NCI-H1092 (cell line): Measurements from ENCODE around the gene SPACA9.

Source experiments
- DNase-seq: peaks from one replicate; lab custom pipeline; 2025; lab: John Stamatoyannopoulos, UW

SPACA9 gene

DNA sequence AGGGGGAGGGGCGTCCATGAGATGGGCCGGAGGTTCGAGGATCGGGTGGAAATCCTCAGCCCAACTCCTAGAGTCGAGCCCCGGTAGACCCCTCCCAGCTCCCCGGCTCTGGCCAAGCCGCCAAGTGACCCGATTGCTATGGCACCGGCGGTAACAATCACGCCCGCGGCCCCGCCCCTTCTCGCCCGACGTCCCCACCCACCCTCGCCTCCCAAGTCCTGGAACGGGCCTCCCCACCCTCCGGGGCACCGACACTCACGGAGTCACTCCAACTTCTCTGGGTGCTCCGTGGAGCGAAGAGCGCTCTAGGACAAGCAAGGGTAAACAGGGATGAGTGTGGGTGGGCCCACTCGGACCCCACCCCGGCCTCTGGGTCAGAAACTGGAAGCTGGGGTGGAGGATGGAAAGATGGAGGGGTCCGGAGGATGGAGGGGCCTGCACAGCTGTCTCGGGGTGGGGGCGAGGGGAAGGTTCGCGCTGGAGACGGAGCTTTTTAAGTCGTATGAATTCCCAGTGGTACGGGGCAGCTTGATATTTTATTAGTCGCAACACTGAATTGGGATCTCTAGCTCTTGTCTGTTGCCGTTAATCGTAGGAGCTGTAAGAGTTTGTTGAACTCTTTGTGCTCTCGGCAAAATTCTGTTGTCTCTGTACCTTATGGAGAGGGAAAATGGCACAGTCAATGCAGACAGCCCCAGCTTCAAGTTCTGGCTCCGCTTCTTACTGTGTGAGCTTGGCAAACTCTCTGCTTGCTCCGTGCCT lies at the start of gene SPACA9:
SPACA9 (plus strand) TSS at position 204 of the 762 bp plus-strand sequence. CDS start 5,050 bp downstream, outside the sequence.
- no peak for DNase-seq

DNA sequence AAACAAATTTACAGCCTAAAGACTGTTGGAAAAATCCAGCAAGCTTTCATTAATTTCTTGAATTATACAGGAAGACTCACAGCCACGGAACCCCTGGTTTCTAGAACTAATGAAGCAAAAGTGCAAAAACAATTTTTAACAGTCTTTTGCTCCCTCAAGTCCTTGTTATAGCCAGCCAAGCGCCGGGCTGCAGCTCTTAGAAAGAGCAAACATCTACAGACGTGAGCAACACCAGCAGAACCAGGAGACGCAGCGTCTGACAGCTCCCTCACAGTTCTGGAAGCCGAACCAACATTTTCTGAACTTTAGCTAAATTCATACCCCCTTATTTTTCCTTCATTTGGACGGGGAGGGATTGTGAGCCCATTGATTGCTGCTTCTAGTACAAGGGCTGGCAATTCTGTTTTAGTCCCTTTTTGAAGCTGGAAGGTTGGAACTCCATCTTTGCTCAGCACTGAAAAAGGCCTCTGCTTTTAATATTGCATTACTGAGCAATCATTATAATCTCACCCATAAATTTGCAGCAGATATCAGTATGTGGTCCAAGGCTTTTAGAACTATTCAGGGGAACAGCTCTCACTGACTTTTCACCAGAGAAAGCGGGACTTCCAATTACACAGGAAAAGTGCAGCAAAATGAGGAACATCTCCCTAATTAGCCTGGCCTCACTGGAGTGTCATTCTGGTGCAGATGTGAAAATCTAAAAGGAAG lies 46.4 kb upstream of the SPACA9 start:
- DNase-seq = no peak

DNA sequence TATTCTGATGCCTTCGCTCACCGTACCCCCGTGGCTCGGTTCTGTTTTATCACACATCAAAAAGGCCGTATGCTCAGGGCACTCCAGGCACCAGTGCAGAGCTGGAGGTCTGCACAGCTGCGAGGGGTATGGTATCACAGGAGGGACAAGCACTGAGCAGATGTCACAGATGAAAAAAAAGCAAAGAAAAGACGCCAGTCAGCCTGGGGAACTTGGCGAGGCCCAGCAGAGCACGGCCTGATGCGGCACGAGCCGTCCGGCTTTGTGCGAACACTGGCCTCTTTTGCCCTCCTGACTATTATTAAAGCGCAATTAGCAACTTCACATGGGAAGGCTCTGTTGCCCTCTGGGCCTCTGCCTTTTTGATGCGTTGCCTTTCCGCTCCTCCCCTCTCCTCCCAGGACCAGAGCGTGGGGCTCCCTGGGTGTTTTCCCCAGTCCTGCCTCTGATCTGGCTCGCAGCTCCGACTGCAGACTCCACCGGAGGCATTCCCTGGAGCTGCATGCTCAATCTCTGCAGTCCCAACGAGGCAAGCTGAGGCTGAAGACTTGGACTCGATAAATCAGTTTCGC lies 45.1 kb upstream of the SPACA9 start:
- no peak for DNase-seq

DNA sequence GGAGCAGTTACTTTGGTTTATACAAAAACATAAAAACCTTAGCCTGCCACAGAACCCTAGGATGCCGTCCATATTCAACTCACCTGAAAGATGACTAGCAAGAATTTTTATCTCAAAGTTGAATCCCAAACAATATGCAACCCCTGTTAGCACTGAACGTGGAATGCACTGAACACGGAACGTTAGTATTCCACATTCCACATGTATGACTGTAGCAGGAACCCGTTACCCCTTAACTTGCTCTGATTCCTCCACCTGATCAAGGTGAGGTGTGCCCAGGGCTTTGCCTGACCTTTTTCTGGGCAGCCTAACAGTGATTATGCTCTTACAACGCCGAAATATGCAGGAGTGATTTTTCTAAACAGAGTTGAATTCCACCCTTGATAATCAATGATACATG lies 44.4 kb upstream of the SPACA9 start:
- no peak for DNase-seq

DNA sequence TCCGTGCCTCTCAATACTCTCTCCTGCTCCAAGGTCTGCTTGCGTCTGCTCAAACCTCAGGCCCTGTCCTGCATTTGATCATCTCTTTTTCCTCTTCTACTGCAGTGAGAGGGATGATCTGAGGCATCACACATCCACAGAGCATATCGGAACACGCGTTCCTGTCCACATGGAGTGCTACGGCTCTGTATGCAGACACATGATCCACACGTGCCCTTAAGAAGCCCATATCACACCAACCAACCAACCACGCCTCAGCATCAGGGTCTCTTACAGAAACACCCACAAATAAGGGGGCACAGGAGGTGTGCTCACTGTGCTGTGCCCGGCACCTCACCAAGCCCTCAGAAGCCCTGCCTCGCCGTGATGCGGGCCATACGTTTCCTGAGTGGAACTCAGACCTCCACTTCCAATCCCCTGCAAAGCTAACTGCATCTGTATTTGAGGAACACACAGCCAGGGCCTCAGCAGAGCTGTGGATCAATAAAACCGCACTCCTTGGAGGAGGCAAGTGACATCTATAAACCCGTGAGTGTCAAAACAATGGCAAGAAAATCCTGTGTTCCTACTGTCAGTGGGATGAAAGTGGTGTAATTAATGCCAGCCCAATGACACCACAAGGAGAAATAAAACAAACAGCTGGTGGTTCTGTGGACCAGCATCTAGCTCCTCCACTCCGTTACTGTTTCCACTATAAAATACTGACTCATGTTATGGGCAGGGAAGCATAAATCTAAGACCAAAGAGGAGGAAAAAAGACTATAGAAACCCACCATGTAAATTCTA lies 41.0 kb upstream of the SPACA9 start:
- DNase-seq = no peak

DNA sequence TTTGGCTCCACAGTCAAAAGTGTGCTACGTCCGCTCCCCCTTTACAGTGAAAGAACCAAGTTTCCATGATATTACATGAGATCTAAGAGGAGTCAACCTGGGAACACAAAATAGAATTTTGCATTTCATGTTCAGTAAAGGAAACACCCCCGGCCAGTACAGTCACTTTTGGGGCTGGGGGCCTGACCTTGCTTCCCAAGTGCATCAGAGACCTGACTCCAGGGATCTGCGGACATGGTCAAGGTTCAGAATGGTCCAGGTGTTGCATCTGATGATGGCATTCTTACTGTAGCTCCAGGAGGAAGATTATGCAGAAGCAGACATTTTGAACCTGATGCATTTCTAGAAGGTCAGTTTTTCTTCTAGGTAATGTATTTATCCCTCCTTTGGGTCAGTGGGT lies 40.4 kb upstream of the SPACA9 start:
- no peak for DNase-seq

DNA sequence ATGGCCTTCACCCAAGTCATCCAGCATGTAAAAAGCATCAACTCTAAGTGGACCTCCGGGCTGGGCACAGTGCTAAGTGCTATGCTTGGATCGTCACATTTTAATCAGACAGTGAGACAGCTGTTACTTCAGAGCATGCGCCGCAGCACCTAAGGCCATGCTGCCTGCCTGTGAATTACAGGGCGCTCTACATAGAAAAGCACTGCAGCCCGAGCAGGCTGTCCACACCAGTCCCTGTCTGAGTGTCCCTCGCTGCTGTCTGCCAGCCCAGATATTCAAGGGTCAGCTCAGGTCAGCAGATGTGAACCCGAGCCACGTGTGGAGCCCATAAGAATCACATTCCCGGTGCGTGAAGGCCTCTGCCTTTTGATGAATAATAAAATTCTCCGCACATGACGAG lies 37.7 kb upstream of the SPACA9 start:
- DNase-seq = no peak

DNA sequence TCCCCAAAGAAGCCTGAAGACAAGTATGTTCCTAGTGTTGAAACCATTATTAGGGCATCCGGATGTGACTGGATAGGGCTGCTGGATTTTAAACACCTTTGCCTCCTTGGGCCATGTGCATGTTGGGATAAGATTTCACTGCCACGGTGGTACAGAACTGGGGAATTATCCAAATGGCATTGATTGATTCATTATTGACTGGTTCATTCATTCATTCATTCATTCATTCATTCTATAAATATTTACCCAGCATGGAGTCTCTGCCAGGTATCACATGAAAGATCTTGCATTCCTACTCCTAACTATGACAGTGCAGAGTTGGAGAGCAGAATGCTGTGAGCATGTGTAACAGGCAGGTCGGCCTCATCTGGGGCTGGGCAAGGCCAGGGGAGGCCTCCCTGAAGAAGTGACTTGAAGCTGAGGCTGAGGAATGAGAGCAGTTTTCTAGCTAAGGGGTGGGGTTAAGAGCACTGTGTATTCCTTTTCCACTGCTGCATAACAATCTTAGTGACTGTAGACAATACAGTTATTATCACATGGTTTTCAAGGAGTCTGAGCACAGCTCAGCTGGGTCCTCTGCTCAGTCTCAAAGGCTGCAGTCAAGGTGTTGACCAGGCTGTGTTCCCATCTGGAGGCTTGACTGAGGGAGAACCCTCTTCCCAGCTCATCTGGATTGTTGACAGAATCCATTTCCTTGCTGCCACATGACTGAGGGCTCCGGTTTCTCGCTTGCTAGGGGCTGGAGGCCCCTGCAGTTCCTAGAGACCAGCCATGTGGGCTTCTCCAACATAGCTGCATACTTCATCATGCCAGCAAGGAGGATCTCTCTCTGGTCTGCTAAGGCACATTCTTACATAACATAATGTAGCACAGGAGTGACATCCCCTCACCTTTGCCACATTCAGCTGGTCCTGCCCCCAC lies 36.3 kb upstream of the SPACA9 start:
- DNase-seq = no peak

DNA sequence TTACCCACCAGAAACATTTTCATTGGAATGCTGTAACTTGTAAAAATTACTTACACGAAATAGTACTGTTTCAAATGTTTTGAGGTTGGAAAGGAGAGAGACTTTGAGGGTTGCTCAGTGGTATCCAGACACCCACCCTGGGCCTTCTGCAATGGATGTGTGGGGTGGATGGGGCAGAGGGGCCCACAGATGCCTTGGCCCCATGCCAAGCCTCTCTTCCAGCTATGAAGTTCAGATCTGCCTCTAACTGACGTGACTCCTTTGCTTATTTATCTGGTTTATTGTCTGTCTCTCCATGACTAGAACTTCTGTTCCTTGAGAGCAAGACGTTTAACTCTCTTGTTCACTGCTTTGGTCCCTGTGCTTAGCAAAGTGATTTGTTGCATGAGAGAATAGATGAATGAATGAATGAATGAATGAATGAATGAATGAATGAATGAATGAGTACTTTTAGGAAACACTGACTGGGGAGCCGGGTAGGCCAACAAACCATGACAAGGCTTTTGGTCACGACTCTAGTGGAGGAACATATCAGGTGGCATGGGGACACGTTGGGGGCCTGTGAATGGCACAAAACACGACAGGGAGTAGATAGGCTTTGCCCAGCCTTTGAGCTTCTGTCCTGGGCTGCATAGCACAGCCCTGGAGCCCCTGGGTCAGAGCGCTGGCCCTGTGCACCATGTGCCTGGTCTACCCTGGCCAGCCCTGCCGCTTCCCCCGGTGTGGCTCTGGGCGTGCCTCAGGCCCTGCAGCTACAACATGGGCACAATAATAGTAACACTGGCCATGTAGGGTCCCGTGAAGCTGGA lies 32.4 kb upstream of the SPACA9 start:
- DNase-seq = no peak

DNA sequence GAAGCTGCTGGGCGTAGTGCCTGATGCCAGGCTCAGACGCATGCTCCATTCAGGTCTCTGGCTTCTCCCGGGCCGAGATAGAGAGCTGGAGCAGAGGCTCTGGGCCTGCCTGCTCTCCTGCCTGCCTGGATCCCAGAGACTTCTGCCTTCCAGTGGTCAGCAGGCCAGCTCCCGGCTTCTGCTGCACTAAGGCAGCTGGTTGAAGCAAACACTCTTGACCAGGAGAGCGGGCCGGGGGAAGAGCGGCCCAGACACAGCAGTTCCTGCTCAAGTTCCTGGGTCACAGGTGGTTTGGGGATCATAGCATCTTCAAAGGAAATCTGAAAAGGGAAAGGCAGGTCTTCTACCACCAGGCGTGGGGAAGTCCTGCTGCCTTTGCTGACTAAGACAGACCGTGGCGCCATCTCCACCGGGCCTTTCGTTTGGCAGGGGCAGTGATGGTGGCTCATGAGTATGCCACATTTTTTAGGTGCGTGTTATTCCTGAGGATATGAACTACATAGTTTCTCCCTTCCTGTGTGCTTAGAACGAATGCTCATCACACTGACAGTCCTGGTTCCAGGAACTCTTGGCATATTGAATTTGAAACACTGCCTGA lies 31.7 kb upstream of the SPACA9 start:
- DNase-seq = no peak

DNA sequence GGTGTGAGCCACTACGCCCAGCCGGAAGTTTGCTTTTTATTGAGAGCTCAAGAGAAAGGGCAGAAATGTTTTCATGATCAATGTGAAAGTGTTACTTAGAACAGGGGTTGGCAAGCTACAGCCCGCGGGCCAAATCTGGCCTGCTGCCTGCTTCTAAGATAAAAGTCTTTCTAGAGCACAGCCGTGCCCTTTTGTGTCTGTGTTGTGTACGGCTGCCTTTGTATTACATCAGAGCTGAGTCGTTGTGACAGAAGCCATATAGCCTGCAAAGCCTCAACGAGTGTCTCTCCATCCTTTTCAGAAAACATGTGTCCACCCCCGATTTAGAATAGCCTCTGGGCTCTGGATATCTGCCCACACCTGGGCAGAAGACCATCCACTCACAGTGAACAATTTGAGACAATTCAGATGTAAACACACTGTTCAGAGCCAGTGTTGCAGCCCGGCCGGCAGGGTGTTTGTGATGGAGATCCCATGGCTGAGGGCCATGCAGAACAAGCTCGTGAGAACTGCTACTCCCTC lies 29.5 kb upstream of the SPACA9 start:
- DNase-seq = peak; percentile 62

DNA sequence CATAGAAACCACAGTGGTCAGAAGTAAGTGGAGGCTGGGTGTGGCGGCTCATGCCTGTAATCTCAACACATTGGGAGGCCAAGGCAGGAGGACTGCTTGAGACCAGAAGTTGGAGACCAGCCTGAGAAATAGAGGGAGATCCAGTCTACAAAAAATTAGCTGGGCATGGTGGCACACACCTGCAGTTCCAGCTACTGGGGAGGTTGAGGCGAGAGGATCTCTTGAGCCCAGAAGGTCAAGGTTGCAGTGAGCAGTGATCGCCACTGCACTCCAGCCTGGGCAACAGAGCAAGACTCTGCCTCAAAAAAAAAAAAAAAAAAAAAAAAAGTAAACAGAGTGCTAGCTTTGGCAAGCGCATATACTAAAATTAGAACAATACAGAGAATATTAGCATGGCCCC lies 25.2 kb upstream of the SPACA9 start:
- DNase-seq = no peak

DNA sequence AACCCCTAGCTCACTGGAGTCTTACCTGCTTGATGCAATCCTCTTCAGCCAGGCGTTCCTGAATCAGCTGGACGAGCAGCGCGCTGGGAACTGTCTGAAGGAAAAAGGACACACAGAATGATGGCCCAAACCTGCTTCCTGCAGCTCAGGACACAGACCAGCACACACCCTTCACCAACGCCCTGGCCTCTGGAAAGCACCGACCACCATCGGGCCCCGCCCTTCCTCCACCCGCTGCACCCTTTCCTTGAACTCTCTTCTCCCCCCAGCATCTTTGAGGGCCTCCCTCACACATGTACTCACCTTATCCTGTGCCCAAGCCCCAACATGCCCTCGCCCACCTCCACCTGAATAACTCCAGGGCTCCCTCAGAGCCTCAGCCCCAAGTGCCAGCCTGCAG lies 23.9 kb upstream of the SPACA9 start:
- DNase-seq = no peak

DNA sequence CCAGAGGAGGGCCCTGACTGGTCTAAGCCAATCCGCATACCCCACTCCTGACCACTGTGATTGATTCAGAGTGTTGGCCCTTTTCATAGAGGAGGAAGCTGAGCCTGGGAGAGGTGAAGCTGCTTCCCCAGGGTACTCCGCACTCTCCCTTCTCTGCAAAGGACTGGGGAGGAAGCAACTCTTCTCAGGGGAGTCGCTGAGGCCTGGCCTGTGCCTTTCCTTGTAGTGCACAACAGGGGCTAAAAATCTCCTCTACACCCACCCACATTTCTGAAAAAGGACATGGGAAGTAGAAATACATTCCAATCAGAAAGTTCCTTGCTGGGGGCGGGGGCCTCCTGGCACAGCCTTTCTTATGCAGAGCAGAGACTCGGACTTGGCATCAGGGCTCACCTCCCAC lies 22.8 kb upstream of the SPACA9 start:
- no peak for DNase-seq

DNA sequence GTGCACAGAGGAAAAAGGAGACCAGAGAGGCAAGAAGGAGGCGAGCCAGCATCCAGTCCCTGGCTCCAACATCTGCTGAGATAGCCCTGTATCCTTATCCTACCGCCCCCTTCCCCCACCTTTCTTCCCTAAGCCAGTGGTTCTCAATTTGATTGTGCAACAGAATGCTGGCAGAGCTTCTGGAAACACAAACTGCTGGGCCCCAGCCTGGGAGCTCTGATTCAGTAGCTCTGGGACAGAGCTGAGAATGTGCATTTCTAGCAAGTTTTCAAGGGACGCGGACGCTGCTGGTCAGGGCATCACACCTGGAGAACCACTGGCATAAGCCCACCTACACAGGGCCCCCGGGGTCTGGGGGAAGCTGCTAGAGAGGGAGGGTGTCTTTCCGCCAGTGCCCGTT lies 21.7 kb upstream of the SPACA9 start:
- no peak for DNase-seq

DNA sequence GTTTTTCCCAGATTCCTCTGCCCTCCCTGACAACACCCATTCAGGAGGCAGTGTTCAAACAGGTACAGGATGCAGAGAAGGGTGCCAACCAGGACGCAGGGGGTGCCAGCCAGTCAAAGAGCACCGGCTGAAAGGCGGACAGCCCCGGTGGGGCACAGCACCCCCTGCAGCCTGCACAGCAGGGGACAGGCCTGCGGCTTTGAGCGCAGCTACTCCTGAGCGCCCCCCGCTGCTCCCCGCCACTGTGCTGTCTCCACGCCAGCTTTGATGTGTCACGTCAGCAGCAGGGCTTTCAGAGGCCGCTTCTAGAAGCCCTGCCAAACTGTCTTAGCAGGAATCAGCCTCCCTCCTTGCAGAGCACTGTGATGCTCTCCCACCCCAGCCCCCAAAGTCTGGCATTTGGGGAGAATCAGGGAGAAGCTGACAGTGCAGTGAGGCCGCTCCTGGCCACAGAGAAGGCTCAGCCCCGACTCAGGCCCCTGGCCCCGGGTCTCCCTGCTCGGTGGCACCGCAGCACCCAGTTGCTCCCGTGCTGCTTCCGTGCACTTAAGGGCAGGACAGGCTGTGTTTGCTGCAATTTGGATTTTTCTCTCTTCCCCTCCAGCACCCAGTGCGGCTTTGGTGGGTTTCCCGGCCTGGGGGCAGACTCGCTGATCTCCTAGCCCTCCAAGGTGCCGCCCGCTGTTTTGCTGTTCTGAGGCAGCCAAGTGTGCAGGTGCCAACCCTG lies 20.9 kb upstream of the SPACA9 start:
- DNase-seq = peak; percentile 27

DNA sequence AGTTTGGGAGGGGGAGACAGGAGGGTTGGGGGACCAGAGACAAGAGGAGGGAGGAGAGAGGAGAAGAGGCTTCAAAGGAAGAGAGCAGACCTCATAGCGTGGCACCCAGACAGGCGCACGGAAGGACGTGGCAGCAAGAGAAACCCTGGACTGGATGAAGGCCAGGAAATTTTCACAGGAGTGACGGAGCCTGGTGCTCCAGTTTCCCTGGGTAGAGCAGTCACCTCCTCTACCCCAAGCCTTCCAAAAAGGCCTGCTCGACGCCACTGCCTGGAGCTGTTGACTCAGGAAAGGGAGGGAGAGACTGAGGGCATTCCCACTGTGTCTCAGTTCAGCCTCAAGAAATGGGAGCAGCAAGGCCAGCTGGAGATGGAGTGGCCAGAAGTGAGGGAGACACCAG lies 19.9 kb upstream of the SPACA9 start:
- DNase-seq = no peak

DNA sequence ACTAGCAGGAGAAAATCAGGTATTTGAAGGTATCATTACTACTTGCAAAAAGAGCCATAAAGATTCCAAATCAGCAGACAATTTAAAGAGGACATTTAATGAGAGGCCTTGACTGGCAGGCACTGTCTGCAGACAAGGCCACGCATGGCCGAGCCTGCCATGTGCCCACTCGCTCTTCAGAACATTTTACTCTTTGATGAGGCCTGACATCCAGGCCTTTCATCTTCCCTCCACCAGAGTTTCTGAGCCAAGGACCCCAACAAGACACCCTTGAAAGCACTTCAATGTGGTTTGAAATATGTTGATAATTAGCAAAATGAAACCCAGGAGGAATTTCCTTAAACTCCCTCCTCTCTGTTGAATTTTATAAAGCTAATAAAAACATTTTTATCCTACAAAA lies 17.0 kb upstream of the SPACA9 start:
- DNase-seq = no peak

DNA sequence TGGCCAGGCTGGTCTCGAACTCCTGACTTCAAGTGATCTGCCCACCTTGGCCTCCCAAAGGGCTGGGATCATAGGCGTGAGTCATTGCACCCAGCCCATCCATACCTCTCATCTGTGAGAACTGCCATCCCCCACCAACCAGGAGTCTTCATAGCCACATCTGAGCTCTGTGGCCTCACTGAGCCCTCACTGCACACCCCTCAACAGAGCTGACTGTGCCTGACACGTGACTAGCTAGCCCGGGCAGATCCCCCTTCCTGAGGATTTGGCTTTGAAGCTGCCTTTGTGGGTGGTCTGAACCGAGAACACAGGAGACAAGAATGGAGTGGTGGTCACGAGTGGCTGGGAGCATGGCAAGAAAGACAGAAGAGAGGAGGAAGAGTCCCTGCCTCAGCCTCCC lies 16.2 kb upstream of the SPACA9 start:
- no peak for DNase-seq
